Gastrocnemius medialis (tissue), 4 donors: Measurements from ENCODE around the gene PIAS4. TPM values are rescaled to one million over a fixed set of nuclear protein-coding genes. Genes with fewer than 3 reads are reported as not detected.

Experiments
- ATAC-seq, 2 donors: fragments of 150-250 bp; one replicate each; pipeline ENCODE4 v1.9.1; 2016
- DNase-seq, 2 donors: peaks; one replicate each; pipeline ENCODE4 v3.0.0-alpha.2; 2019
- H3K27ac ChIP-seq, 4 donors: fragments of 200-600 bp; sonication (generic); 1 replicate in 1 of 4; 2 replicates in 3 of 4; pipeline ENCODE4 v1.5.1; 2016 to 2018; ENCODE audit warnings: mild to moderate bottlenecking in 2 of 4, moderate library complexity in 1 of 4
- H3K27me3 ChIP-seq, 3 donors: fragments of 200-600 bp; sonication (generic) in 2 of 3; 1 replicate in 1 of 3; 2 replicates in 2 of 3; pipeline versions ENCODE4 v1.5.1 to v1.6.0; 2016 to 2019; ENCODE audit warnings: mild to moderate bottlenecking in 1 of 3, moderate library complexity in 1 of 3
- H3K36me3 ChIP-seq, 2 donors: fragments of 200-600 bp; sonication (generic) in 1 of 2; one replicate each; pipeline ENCODE4 v1.5.1; 2017 to 2018
- H3K4me1 ChIP-seq, 2 donors: fragments of 200-600 bp; sonication (generic) in 1 of 2; one replicate each; pipeline ENCODE4 v1.5.1; 2016 to 2017; ENCODE audit warnings: mild to moderate bottlenecking in 2 of 2
- H3K4me3 ChIP-seq, 4 donors: fragments of 200-600 bp; sonication (generic) in 3 of 4; 1 replicate in 1 of 4; 2 replicates in 3 of 4; pipeline ENCODE4 v1.5.1; 2016 to 2019; ENCODE audit warnings: mild to moderate bottlenecking in 2 of 4
- H3K9me3 ChIP-seq, 3 donors: fragments of 200-600 bp; sonication (generic) in 2 of 3; 1 replicate in 1 of 3; 2 replicates in 2 of 3; pipeline ENCODE4 v1.5.1; 2016 to 2019
- POLR2A ChIP-seq, 2 donors: fragments of 450-650 bp; IDR thresholded peaks; one replicate each; pipeline ENCODE4 v1.6.1; 2017; ENCODE audit warnings: antibody characterized with exemption in 2 of 2, mild to moderate bottlenecking in 2 of 2, moderate library complexity in 2 of 2
- in situ Hi-C, 4 donors: fragments of 200-750 bp; cut with MboI; loops; one replicate each; pipeline versions ENCODE4 v1.15.0 to v1.8.0; 2017; ENCODE audit warnings: low sequenced_read_pairs in 4 of 4
- intact Hi-C: fragments of 100-400 bp; cut with DNase I; formaldehyde crosslinking; loops from one replicate; pipeline ENCODE4 v1.15.1; 2023; ENCODE audit warnings: low total_unique reads
- total RNA-seq, 4 donors: library from RNA; depleted of rRNA; stranded (reverse); fragments of >200 nt; gene quantifications; one replicate each; pipeline versions ENCODE4 v1.1.0 to v1.2.3, GENCODE V29; 2016
- TF ChIP-seq, protein P1 (sequence below), 5 experiments: fragments of 450-650 bp in 3 of 5; fragments of 200-600 bp in 2 of 5; sonication (generic) in 2 of 5; IDR thresholded peaks in 4 of 5; conservative IDR thresholded peaks in 1 of 5; 1 replicate in 4 of 5; 2 replicates in 1 of 5; pipeline ENCODE4 v1.5.1; 2016 to 2019; ENCODE audit warnings: antibody characterized with exemption in 5 of 5, mild to moderate bottlenecking in 3 of 5, moderate library complexity in 3 of 5

Gene PIAS4
- total RNA-seq, 4 donors from 2014 or later: 15.5 to 20.0 (median 17.5) TPM

DNA sequence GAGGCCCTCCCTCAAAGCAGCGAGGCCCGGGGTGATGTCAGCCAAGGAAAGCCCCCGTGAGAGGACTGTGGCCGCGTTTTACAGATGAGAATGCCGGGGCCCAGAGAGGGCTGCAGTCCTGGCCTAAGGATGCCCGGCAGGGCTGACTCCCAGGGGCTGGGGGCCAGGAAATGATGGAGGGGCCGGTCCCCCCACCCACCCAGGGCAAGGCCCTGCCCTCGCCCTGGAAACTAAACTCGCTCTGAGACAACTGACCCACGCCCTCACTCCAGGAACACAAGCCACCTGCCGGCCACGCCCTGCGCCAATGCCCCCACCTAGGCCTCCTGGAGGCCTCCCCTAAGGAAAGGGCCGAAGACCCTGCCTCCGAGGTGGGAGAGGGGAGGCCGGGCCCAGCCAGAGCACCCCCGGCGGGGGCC lies 51.9 kb downstream of the PIAS4 start:
- TF ChIP-seq POLR2A (IDR thresholded peaks at IDR 0.05): no peak
- TF ChIP-seq, protein P1, sequence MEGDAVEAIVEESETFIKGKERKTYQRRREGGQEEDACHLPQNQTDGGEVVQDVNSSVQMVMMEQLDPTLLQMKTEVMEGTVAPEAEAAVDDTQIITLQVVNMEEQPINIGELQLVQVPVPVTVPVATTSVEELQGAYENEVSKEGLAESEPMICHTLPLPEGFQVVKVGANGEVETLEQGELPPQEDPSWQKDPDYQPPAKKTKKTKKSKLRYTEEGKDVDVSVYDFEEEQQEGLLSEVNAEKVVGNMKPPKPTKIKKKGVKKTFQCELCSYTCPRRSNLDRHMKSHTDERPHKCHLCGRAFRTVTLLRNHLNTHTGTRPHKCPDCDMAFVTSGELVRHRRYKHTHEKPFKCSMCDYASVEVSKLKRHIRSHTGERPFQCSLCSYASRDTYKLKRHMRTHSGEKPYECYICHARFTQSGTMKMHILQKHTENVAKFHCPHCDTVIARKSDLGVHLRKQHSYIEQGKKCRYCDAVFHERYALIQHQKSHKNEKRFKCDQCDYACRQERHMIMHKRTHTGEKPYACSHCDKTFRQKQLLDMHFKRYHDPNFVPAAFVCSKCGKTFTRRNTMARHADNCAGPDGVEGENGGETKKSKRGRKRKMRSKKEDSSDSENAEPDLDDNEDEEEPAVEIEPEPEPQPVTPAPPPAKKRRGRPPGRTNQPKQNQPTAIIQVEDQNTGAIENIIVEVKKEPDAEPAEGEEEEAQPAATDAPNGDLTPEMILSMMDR (IDR thresholded peaks at IDR 0.05 in 4 of 5, conservative IDR thresholded peaks at IDR 0.05 in 1 of 5): no peak
- intact Hi-C loops (no loop called here), in situ Hi-C loops (no loop called here)
- H3K9me3 ChIP-seq: no peaks in the 10 kb centered on the region
- peaks cover 59 to 63% of the 10 kb centered on the region in 2 donors for H3K4me1 ChIP-seq
- H3K36me3 ChIP-seq: peaks cover 0 to 8% of the 10 kb centered on the region in 2 donors
- H3K27me3 ChIP-seq: no peaks in the 10 kb centered on the region
- peak overlapping the region; percentile 50 to 70 (median 56) for H3K4me3 ChIP-seq
- no peak for ATAC-seq
- H3K27ac ChIP-seq: peak overlapping the region; percentile 99 to 100 (median 100)
- peak in 1 of 2 donors; percentile 60 for DNase-seq

DNA sequence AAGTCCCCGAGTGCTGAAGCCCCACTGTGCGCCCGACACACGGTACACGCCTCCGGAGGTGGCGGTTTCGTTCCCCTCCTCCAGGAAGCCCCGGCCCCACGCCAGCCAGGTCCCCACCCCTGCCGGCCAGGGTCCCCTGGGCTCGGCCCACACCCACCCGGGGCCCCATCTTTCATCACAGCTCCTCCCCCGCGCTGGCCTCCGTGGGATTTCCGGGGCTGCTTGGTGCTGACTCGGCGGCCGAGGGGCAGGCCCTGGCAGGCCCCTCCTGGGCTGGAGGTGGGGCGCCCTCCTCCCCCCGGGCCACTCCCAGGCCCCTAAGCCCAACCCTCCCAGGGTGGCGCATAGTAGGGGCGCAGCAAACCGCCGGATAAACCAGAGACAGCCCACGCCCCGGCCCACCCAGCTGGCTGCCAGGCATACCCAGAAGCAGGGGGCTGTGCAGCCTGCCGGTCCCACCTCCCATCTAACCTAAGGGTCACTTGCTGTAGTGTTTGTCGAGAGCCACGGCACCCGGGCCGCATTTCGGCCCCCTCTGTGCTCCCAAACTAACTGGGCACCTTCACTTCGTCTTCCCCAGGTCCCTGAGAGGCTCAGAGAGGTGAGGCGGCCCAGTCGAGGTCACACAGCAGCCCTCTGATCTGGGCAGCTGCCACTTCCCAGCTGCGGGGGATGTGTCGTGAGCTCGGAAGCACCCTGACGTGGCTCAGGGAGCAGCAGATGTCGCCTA lies 52.5 kb downstream of the PIAS4 start:
- peak in 1 of 2 donors; percentile 66 for DNase-seq
- no peak for ATAC-seq
- H3K9me3 ChIP-seq: no peaks in the 10 kb centered on the region
- intact Hi-C loops: loop anchor here (10.0 kb wide), 3 partner anchors 345 to 1965 kb away; partner anchors contain the start of genes CHAF1A, IZUMO4, MOB3A and NCLN
- TF ChIP-seq, protein P1 (IDR thresholded peaks at IDR 0.05 in 4 of 5, conservative IDR thresholded peaks at IDR 0.05 in 1 of 5): no peak
- TF ChIP-seq POLR2A (IDR thresholded peaks at IDR 0.05): no peak
- in situ Hi-C loops: loop anchor here in 2 of 4 donors (10.0 kb wide), 2 partner anchors 55 to 75 kb away; partner anchors contain the start of genes EEF2 (in 1 of the 2) and PIAS4 (in 1 of the 2)
- peak overlapping the region; percentile 99 to 100 (median 100) for H3K27ac ChIP-seq
- peaks cover 59 to 63% of the 10 kb centered on the region in 2 donors for H3K4me1 ChIP-seq
- no peaks in the 10 kb centered on the region for H3K27me3 ChIP-seq
- H3K36me3 ChIP-seq: peaks cover 0 to 2% of the 10 kb centered on the region in 2 donors
- H3K4me3 ChIP-seq: peak overlapping the region; percentile 50 to 70 (median 56)

DNA sequence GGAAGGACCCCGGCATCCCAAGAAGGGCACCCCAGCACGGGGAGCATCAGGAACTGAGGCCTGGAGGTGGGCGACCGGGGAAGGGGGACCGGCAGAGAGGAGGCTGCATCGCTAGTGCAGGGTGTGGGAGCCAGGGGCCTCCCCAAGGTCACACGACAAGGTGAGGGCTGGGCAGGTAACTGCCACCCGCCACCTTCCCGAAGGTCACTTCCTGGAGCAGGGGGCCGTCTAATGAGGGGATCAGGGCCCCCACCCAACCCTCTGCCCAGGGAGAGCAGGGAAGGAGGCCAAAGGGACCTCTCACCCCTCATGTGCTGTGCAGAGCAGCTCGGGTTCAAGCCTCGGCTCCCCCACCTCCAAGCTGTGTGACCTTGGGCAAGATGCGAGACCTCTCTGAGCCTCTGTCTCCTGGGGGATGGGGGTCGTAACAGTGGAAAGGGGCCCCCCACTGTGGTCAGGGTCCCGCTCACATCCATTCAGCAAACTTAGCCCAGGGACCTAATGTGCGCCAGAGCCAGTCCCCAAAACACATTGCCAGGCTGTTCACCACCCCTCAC lies 53.2 kb downstream of the PIAS4 start:
- ATAC-seq: no peak
- in situ Hi-C loops (loop anchor here in 2 of 4 donors (10.0 kb wide), 2 partner anchors 56 to 76 kb away; partner anchors contain the start of genes EEF2 (in 1 of the 2) and PIAS4 (in 1 of the 2)), intact Hi-C loops (loop anchor here (1.0 to 10.0 kb wide), 4 partner anchors 64 to 1966 kb away; partner anchors contain the start of genes CHAF1A, IZUMO4, MAP2K2 and MOB3A)
- Histone ChIP-seq H3K27me3 (no peaks in the 10 kb centered on the region), H3K4me1 (peaks cover 59 to 63% of the 10 kb centered on the region in 2 donors), H3K9me3 (no peaks in the 10 kb centered on the region), H3K27ac (peak overlapping the region; percentile 99 to 100 (median 100)), H3K4me3 (peak overlapping the region; percentile 50 to 70 (median 56)), H3K36me3 (no peaks in the 10 kb centered on the region)
- no peak for DNase-seq
- TF ChIP-seq POLR2A (IDR thresholded peaks at IDR 0.05): no peak
- TF ChIP-seq, protein P1 (IDR thresholded peaks at IDR 0.05 in 4 of 5, conservative IDR thresholded peaks at IDR 0.05 in 1 of 5): no peak

DNA sequence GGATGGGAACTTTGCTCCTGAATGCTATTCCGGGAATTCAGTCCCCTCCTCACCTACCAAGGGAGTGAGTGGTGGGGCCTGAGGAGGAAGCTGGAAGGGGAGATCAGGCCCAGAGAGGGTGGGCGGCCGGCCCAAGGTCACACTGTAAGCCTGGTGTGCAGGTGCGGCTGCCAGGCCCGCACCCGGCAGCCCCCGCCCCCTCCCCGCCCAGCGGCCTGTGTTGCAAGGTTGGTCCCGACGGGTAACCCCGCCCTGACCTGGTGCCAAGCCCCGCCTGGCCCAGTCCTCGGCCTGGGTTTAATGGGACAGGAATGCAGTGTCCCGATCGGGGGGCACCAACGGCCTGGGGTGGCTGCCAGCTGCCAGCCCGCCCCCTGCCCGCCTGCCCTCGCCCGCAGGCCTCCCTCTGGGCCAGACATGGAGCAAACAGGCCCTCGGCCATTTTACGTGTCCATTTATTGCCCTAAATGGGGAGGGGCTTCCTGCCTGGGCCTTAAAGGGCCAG lies 53.7 kb downstream of the PIAS4 start:
- peak in 1 of 2 donors; percentile 12 for ATAC-seq
- DNase-seq: peak; percentile 68 to 89
- peaks cover 59 to 63% of the 10 kb centered on the region in 2 donors for H3K4me1 ChIP-seq
- no peaks in the 10 kb centered on the region for H3K36me3 ChIP-seq
- peak overlapping the region; percentile 50 to 70 (median 56) for H3K4me3 ChIP-seq
- in situ Hi-C loops (loop anchor here in 2 of 4 donors (10.0 kb wide), 2 partner anchors 56 to 76 kb away; partner anchors contain the start of genes EEF2 (in 1 of the 2) and PIAS4 (in 1 of the 2)), intact Hi-C loops (loop anchor here (1.0 to 10.0 kb wide), 4 partner anchors 63 to 1966 kb away; partner anchors contain the start of genes CHAF1A, IZUMO4, MAP2K2 and MOB3A)
- H3K9me3 ChIP-seq: no peaks in the 10 kb centered on the region
- H3K27me3 ChIP-seq: no peaks in the 10 kb centered on the region
- TF ChIP-seq POLR2A (IDR thresholded peaks at IDR 0.05): no peak
- TF ChIP-seq, protein P1 (IDR thresholded peaks at IDR 0.05 in 4 of 5, conservative IDR thresholded peaks at IDR 0.05 in 1 of 5): no peak
- H3K27ac ChIP-seq: peak overlapping the region; percentile 99 to 100 (median 100)
